Suprapubic skin (tissue), 4 donors: Measurements from ENCODE around the gene ADAMTS13. TPM values are rescaled to one million over a fixed set of nuclear protein-coding genes. Genes with fewer than 3 reads are reported as not detected.

Source experiments
- DNase-seq, 2 donors: peaks; one replicate each; pipeline ENCODE4 v3.0.0-alpha.2; 2019; ENCODE audit warnings: low spot score in 2 of 2
- H3K27ac ChIP-seq: fragments of 200-600 bp; sonication (generic); one replicate; pipeline ENCODE4 v1.5.1; 2019
- H3K27me3 ChIP-seq: fragments of 200-600 bp; sonication (generic); one replicate; pipeline ENCODE4 v1.5.1; 2019
- H3K36me3 ChIP-seq: fragments of 200-600 bp; sonication (generic); one replicate; pipeline ENCODE4 v1.5.1; 2019
- H3K4me1 ChIP-seq: fragments of 200-600 bp; sonication (generic); one replicate; pipeline ENCODE4 v1.5.1; 2019
- H3K4me3 ChIP-seq: fragments of 200-600 bp; sonication (generic); one replicate; pipeline ENCODE4 v1.5.1; 2019; ENCODE audit warnings: mild to moderate bottlenecking
- H3K9me3 ChIP-seq: fragments of 200-600 bp; sonication (generic); one replicate; pipeline ENCODE4 v1.5.1; 2019
- CTCF ChIP-seq, 2 donors: fragments of 200-600 bp in 1 of 2; fragments of 450-650 bp in 1 of 2; sonication (generic) in 1 of 2; IDR thresholded peaks; one replicate each; pipeline ENCODE4 v1.5.1; 2016 to 2019; ENCODE audit warnings: antibody characterized with exemption in 2 of 2, mild to moderate bottlenecking in 1 of 2, moderate library complexity in 1 of 2
- EP300 ChIP-seq: sonication (generic); formaldehyde crosslinking; IDR thresholded peaks from one replicate; pipeline ENCODE4 v1.6.1; 2017; ENCODE audit warnings: antibody characterized with exemption
- POLR2A ChIP-seq, 2 donors: fragments of 450-650 bp; IDR thresholded peaks; one replicate each; pipeline ENCODE4 v1.6.1; 2017; ENCODE audit warnings: antibody characterized with exemption in 2 of 2, mild to moderate bottlenecking in 2 of 2, moderate library complexity in 2 of 2
- POLR2AphosphoS5 ChIP-seq, 3 donors: sonication (generic); formaldehyde crosslinking; IDR thresholded peaks; one replicate each; pipeline ENCODE4 v1.6.1; 2017; ENCODE audit warnings: antibody characterized with exemption in 3 of 3
- WGBS: methylation state at CpG from one replicate; pipeline ENCODE4 v1.1.5; 2018; 5-methylcytosine and 5-hydroxymethylcytosine counted together
- total RNA-seq, 4 donors: library from RNA; depleted of rRNA; stranded (reverse); fragments of >200 nt; gene quantifications; one replicate each; pipeline ENCODE4 v1.1.0, GENCODE V29; 2016

ADAMTS13 gene
- total RNA-seq, 4 donors from 2014 or later, result 1.2 to 3.3 (median 1.6) TPM

GRCh38 chr9:133384736-133385321, 37.3 kb upstream of the ADAMTS13 start:
- H3K9me3 ChIP-seq, result no peaks in the 10 kb centered on the region
- DNase-seq, result no peak
- H3K4me3 ChIP-seq, result no peak overlapping the region
- H3K36me3 ChIP-seq, result no peaks in the 10 kb centered on the region
- TF ChIP-seq EP300 (no peak), CTCF (IDR thresholded peaks at IDR 0.05) (no peak), POLR2A (IDR thresholded peaks at IDR 0.05) (no peak), POLR2AphosphoS5 (IDR thresholded peaks at IDR 0.05) (no peak)
- peaks cover 8% of the 10 kb centered on the region for H3K4me1 ChIP-seq
- H3K27me3 ChIP-seq, result no peaks in the 10 kb centered on the region
- no peak overlapping the region for H3K27ac ChIP-seq
- 91% methylated on average over 17 of the region's 17 CpGs for WGBS

GRCh38 chr9:133385452-133385851, 36.7 kb upstream of the ADAMTS13 start:
- WGBS, result 68% methylated on average over 6 of the region's 14 CpGs

GRCh38 chr9:133386338-133386737, 35.8 kb upstream of the ADAMTS13 start:
- WGBS, result 88% methylated on average over 9 of the region's 13 CpGs
- Histone ChIP-seq H3K27me3 (no peaks in the 10 kb centered on the region), H3K9me3 (no peaks in the 10 kb centered on the region), H3K4me1 (peaks cover 8% of the 10 kb centered on the region), H3K27ac (no peak overlapping the region), H3K4me3 (no peak overlapping the region), H3K36me3 (no peaks in the 10 kb centered on the region)
- no peak for TF ChIP-seq CTCF (IDR thresholded peaks at IDR 0.05)
- no peak for TF ChIP-seq EP300
- TF ChIP-seq POLR2A (IDR thresholded peaks at IDR 0.05), result no peak
- TF ChIP-seq POLR2AphosphoS5 (IDR thresholded peaks at IDR 0.05), result no peak
- no peak for DNase-seq

More at GRCh38 chr9:133385452-133385851, 36.7 kb upstream of the ADAMTS13 start:
- H3K4me3 ChIP-seq, result no peak overlapping the region
- H3K27me3 ChIP-seq, result no peaks in the 10 kb centered on the region
- DNase-seq, result no peak
- H3K9me3 ChIP-seq, result no peaks in the 10 kb centered on the region
- H3K27ac ChIP-seq, result no peak overlapping the region
- no peak for TF ChIP-seq CTCF (IDR thresholded peaks at IDR 0.05)
- no peak for TF ChIP-seq POLR2A (IDR thresholded peaks at IDR 0.05)
- TF ChIP-seq POLR2AphosphoS5 (IDR thresholded peaks at IDR 0.05), result no peak
- TF ChIP-seq EP300, result no peak
- H3K4me1 ChIP-seq, result peaks cover 8% of the 10 kb centered on the region
- no peaks in the 10 kb centered on the region for H3K36me3 ChIP-seq

GRCh38 chr9:133387680-133388079, 34.5 kb upstream of the ADAMTS13 start:
- no peaks in the 10 kb centered on the region for H3K36me3 ChIP-seq
- no peak for DNase-seq
- 65% methylated on average over 7 of the region's 9 CpGs for WGBS
- H3K4me3 ChIP-seq, result no peak overlapping the region
- H3K27ac ChIP-seq, result no peak overlapping the region
- TF ChIP-seq POLR2AphosphoS5 (IDR thresholded peaks at IDR 0.05) (no peak), EP300 (no peak), POLR2A (IDR thresholded peaks at IDR 0.05) (no peak), CTCF (IDR thresholded peaks at IDR 0.05) (no peak)
- no peaks in the 10 kb centered on the region for H3K27me3 ChIP-seq
- H3K4me1 ChIP-seq, result peaks cover 8% of the 10 kb centered on the region
- no peaks in the 10 kb centered on the region for H3K9me3 ChIP-seq

- TF ChIP-seq POLR2AphosphoS5 (IDR thresholded peaks at IDR 0.05) (no peak), POLR2A (IDR thresholded peaks at IDR 0.05) (no peak), CTCF (IDR thresholded peaks at IDR 0.05) (no peak), EP300 (no peak)
- Histone ChIP-seq H3K4me1 (peaks cover 8% of the 10 kb centered on the region), H3K9me3 (no peaks in the 10 kb centered on the region), H3K27ac (no peak overlapping the region), H3K4me3 (no peak overlapping the region), H3K27me3 (peaks cover 8% of the 10 kb centered on the region), H3K36me3 (no peaks in the 10 kb centered on the region)
- 92% methylated on average over 8 of the region's 12 CpGs for WGBS
- DNase-seq, result no peak
Measured at GRCh38 chr9:133389025-133389557, 33.1 kb upstream of the ADAMTS13 start.
